ENCODE measurements around the gene KDM4B. TPM values are rescaled to one million over a fixed set of nuclear protein-coding genes. Genes with fewer than 3 reads are reported as not detected.

KDM4B gene
- total RNA-seq, 1 donor from 2014 or later, result 34.1 TPM

DNA sequence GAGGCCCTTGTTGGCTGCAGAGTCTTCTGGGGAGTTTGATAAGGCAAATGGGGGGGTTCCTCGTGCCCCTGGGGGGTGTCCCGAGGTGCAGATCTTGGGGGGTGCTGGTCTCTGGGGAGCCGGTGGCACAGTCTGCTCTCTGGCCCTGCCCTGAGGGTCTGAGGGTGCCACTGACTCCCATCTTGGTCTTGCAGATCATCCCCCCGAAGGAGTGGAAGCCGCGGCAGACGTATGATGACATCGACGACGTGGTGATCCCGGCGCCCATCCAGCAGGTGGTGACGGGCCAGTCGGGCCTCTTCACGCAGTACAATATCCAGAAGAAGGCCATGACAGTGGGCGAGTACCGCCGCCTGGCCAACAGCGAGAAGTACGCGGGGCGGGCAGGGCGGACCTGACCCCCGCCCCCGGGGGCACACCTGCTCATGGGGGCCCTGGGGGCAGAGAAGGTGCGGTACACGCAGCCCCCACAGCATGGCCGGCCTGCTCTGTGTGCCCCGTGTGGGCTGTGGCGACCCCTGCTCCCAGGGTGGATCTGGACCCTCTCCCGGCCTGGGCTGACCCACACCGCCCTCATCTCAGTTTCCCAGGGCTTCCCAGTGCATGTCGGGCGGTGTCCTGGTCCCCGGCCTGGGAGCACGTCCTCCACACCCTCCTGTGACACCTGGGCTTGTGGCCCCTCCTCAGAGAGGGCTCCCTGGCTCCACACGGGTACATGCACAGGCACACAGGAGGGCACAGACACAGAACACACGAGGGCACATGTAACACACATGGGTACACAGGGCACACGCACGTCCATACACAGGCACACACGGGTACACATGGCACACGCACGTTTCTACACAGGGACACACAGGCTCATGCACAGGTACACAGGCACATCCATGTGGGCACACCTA lies 71.0 kb downstream of the KDM4B start:
- no peak overlapping the region for H3K4me3 ChIP-seq
- H3K4me1 ChIP-seq, result peaks cover 46% of the 10 kb centered on the region
- H3K27ac ChIP-seq (replicated peaks), result no peak overlapping the region
- DNase-seq, result no peak
- TF ChIP-seq, protein P1, sequence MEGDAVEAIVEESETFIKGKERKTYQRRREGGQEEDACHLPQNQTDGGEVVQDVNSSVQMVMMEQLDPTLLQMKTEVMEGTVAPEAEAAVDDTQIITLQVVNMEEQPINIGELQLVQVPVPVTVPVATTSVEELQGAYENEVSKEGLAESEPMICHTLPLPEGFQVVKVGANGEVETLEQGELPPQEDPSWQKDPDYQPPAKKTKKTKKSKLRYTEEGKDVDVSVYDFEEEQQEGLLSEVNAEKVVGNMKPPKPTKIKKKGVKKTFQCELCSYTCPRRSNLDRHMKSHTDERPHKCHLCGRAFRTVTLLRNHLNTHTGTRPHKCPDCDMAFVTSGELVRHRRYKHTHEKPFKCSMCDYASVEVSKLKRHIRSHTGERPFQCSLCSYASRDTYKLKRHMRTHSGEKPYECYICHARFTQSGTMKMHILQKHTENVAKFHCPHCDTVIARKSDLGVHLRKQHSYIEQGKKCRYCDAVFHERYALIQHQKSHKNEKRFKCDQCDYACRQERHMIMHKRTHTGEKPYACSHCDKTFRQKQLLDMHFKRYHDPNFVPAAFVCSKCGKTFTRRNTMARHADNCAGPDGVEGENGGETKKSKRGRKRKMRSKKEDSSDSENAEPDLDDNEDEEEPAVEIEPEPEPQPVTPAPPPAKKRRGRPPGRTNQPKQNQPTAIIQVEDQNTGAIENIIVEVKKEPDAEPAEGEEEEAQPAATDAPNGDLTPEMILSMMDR (IDR thresholded peaks at IDR 0.05; ENCODE audit: borderline replicate concordance), result no peak
- H3K9me3 ChIP-seq (replicated peaks), result no peaks in the 10 kb centered on the region
- H3K27me3 ChIP-seq (ENCODE audit: low read depth), result no peaks in the 10 kb centered on the region
- peaks cover 32% of the 10 kb centered on the region for H3K36me3 ChIP-seq
- intact Hi-C loops (cut with micrococcal nuclease), result no loop called here

DNA sequence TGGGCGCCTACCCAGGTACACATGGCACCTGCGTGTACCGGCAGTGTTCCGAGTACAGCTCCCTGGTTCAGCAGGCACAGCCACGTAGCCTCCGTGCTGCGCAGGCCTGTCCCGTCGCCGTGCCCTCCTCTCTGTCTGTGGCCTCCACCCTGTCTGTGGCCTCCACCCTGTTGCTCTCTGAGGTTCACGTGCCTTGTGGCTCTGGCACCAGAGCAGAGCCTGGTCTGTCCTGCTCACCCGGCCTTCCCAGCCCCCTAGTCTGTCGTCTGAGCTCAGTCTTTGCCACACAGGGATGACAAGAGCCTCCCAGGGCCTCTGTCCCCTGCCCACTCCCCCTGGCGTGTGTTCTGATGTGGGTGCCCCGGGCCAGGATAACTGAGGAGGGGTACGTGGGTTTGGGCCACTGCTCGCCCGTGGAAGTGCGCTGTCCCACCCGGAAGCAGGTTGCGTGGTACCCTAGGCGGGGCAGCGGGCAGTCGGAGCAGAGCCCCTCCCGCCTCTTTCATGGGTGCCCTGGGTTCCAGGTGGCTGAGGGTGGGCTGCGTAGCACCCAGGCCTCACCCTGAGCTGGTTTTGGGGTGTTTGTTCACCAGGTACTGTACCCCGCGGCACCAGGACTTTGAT lies 71.7 kb downstream of the KDM4B start:
- peaks cover 38% of the 10 kb centered on the region for H3K36me3 ChIP-seq
- DNase-seq, result no peak
- intact Hi-C loops (cut with micrococcal nuclease), result no loop called here
- H3K4me3 ChIP-seq, result no peak overlapping the region
- no peaks in the 10 kb centered on the region for H3K27me3 ChIP-seq (ENCODE audit: low read depth)
- no peaks in the 10 kb centered on the region for H3K9me3 ChIP-seq (replicated peaks)
- TF ChIP-seq, protein P1 (IDR thresholded peaks at IDR 0.05; ENCODE audit: borderline replicate concordance), result no peak
- H3K4me1 ChIP-seq, result peaks cover 38% of the 10 kb centered on the region
- no peak overlapping the region for H3K27ac ChIP-seq (replicated peaks)

DNA sequence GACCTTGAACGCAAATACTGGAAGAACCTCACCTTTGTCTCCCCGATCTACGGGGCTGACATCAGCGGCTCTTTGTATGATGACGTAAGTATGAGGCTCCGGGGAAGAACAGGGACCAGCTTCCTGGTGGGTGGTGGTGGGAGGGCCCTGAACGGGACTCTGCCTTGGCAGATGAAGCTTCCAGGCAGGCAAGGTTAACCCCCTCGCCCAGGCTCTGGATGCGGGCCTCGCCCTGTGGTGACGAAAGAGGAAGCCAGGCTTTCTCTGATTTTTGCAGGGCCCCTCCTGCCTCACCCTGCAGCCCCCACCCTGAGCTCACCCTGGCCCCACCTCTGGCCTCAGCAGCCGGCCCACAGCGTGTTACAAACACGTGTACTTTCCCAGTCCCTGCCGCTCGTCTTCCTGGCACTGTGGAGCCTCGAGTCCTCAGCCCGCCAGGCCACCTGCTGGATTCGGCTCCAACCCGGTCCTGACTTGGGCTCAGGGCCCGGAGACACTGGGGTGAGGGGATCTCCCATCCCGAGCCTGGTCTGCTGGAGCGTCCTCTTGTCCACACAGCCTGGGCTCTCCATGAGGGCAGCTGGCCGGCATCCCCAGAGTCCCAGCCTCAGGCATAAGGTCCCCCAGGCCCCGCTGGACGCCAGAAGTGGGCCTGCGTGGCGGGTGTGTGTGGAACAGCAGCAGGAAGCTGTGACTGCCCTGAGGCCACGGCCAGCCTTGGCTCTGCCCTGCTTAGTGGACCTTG lies 72.4 kb downstream of the KDM4B start:
- no peak for DNase-seq
- H3K4me1 ChIP-seq, result peaks cover 36% of the 10 kb centered on the region
- no peaks in the 10 kb centered on the region for H3K27me3 ChIP-seq (ENCODE audit: low read depth)
- no peaks in the 10 kb centered on the region for H3K9me3 ChIP-seq (replicated peaks)
- TF ChIP-seq, protein P1 (IDR thresholded peaks at IDR 0.05; ENCODE audit: borderline replicate concordance), result no peak
- no peak overlapping the region for H3K4me3 ChIP-seq
- H3K36me3 ChIP-seq, result peaks cover 38% of the 10 kb centered on the region
- H3K27ac ChIP-seq (replicated peaks), result no peak overlapping the region
- intact Hi-C loops (cut with micrococcal nuclease), result no loop called here

DNA sequence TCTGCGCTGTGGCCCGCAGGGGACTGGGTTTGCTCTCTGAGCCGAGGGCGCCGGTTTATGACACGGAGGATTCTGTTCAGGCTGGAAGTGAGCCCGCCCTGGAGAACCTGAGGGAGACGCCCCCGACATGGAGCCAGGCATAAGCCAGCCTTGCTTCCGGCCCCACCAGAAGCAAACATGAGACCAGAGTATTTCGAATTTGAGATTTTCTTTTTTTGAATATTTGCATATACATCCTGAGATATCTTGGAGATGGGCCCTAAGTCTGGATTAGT lies 72.9 kb downstream of the KDM4B start:
- H3K9me3 ChIP-seq (replicated peaks), result no peaks in the 10 kb centered on the region
- H3K4me1 ChIP-seq, result peaks cover 36% of the 10 kb centered on the region
- intact Hi-C loops (cut with micrococcal nuclease), result no loop called here
- H3K36me3 ChIP-seq, result peaks cover 39% of the 10 kb centered on the region
- no peak overlapping the region for H3K4me3 ChIP-seq
- TF ChIP-seq, protein P1 (IDR thresholded peaks at IDR 0.05; ENCODE audit: borderline replicate concordance), result no peak
- no peak for DNase-seq
- no peak overlapping the region for H3K27ac ChIP-seq (replicated peaks)
- H3K27me3 ChIP-seq (ENCODE audit: low read depth), result no peaks in the 10 kb centered on the region

DNA sequence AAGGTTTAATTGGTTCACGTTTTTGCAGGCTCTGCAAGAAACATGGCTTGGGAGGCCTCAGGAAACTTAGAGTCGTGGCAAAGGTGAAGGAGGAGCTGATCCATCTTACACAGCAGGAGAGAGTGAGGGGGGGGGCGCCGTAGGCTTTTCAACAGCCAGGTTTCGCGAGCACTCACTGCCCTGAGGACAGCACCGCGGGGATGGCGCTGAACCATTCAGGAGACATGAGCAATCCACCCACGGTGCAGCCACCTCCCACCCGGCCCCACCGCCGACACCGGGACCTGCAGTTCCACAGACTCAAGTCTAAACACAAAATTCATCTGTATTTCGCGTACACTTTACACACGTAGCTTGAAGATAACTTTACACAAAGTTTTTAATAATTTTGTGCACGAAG lies 73.6 kb downstream of the KDM4B start:
- Histone ChIP-seq H3K4me3 (no peak overlapping the region), H3K27ac (replicated peaks) (no peak overlapping the region), H3K36me3 (peaks cover 46% of the 10 kb centered on the region), H3K9me3 (replicated peaks) (no peaks in the 10 kb centered on the region), H3K27me3 (ENCODE audit: low read depth) (no peaks in the 10 kb centered on the region), H3K4me1 (peaks cover 36% of the 10 kb centered on the region)
- intact Hi-C loops (cut with micrococcal nuclease), result no loop called here
- TF ChIP-seq, protein P1 (IDR thresholded peaks at IDR 0.05; ENCODE audit: borderline replicate concordance), result no peak
- DNase-seq, result no peak

Measured in left ventricle myocardium inferior (tissue), 1 donor.